PC-3 (cell line): ENCODE data around the gene CPT1C. TPM values are rescaled to one million over a fixed set of nuclear protein-coding genes. Genes with fewer than 3 reads are reported as not detected.

Source experiments
- ATAC-seq: fragments of 200-7000 bp; cut with Tn5 transposase; 2 replicates; pipeline ENCODE4 v1.9.1; 2020; ENCODE audit warnings: mild to moderate bottlenecking, moderate library complexity
- BruUV-seq: library from RNA; stranded (reverse); fragments of 400-500 nt; replicated peaks from 2 replicates; lab custom pipeline; 2021; lab: Mats Ljungman, UMichigan
- CTCF ChIA-PET: fragments of 300-600 bp; sonication (Branson Sonifier 250); formaldehyde crosslinking; loops from one replicate; lab custom pipeline; 2022; ENCODE audit warnings: antibody characterized with exemption; lab: Charles Lee
- POLR2A ChIA-PET: fragments of 300-600 bp; sonication (Branson Sonifier 250); formaldehyde crosslinking; loops from one replicate; lab custom pipeline; 2022; ENCODE audit warnings: antibody characterized with exemption; ENCODE audit not compliant: unreplicated experiment; lab: Charles Lee
- DNase-seq: peaks from one replicate; pipeline ENCODE4 v3.0.0-alpha.2; 2015
- H2AFZ ChIP-seq: fragments of 300-600 bp; sonication (generic); 2 replicates; pipeline ENCODE4 v1.6.0; 2016; ENCODE audit warnings: antibody characterized with exemption, low read length
- H3F3A ChIP-seq: fragments of 300-600 bp; sonication (generic); one replicate; pipeline ENCODE4 v1.6.0; 2017; ENCODE audit warnings: antibody characterized with exemption, low read length, control low read depth, mild to moderate bottlenecking; ENCODE audit not compliant: unreplicated experiment
- H3K27ac ChIP-seq: fragments of 300-600 bp; sonication (generic); 2 replicates; pipeline ENCODE4 v1.5.1; 2016; ENCODE audit warnings: mild to moderate bottlenecking, low read length
- H3K27me3 ChIP-seq: fragments of 300-600 bp; sonication (generic); 2 replicates; pipeline ENCODE4 v1.6.1; 2016; ENCODE audit warnings: low read length, mixed read lengths
- H3K36me3 ChIP-seq: fragments of 300-600 bp; sonication (generic); 2 replicates; pipeline ENCODE4 v1.6.1; 2016; ENCODE audit warnings: low read depth, mixed run types, low read length, mixed read lengths
- H3K4me1 ChIP-seq: fragments of 300-600 bp; sonication (generic); 2 replicates; pipeline ENCODE4 v1.5.1; 2016; ENCODE audit warnings: low read length; ENCODE audit not compliant: insufficient read depth
- H3K4me2 ChIP-seq: fragments of 300-600 bp; sonication (generic); 2 replicates; pipeline ENCODE4 v1.6.0; 2016; ENCODE audit warnings: low read length
- H3K4me3 ChIP-seq: fragments of 300-600 bp; sonication (generic); 2 replicates; pipeline ENCODE4 v1.5.1; 2016; ENCODE audit warnings: mild to moderate bottlenecking, low read length, mixed read lengths
- H3K79me2 ChIP-seq: fragments of 300-600 bp; sonication (generic); 2 replicates; pipeline ENCODE4 v1.6.1; 2017; ENCODE audit warnings: low read length, mixed read lengths
- H3K9ac ChIP-seq: fragments of 300-600 bp; sonication (generic); 2 replicates; pipeline ENCODE4 v1.6.0; 2016; ENCODE audit warnings: mild to moderate bottlenecking, low read length
- H3K9me2 ChIP-seq: fragments of 300-600 bp; sonication (generic); replicated peaks from 2 replicates; pipeline ENCODE4 v1.6.1; 2016; ENCODE audit warnings: mixed run types, low read length, mixed read lengths
- H3K9me3 ChIP-seq: fragments of 300-600 bp; sonication (generic); 2 replicates; pipeline ENCODE4 v1.6.1; 2016; ENCODE audit warnings: low read length, mixed read lengths
- H4K20me1 ChIP-seq: fragments of 300-600 bp; sonication (generic); 2 replicates; pipeline ENCODE4 v1.6.1; 2016; ENCODE audit warnings: low read length, mixed read lengths
- CTCF ChIP-seq: fragments of 300-600 bp; sonication (generic); conservative IDR thresholded peaks from 2 replicates; pipeline ENCODE4 v1.5.1; 2017; ENCODE audit warnings: antibody characterized with exemption, low read depth, mild to moderate bottlenecking, low read length
- EZH2 ChIP-seq: fragments of 300-600 bp; sonication (generic); IDR thresholded peaks from one replicate; pipeline ENCODE4 v1.6.1; 2017; ENCODE audit warnings: antibody characterized with exemption, mild to moderate bottlenecking, low read length; ENCODE audit not compliant: unreplicated experiment
- EZH2phosphoT487 ChIP-seq: fragments of 300-600 bp; sonication (generic); IDR thresholded peaks from 2 replicates; pipeline ENCODE4 v1.6.1; 2018; ENCODE audit warnings: mild to moderate bottlenecking, antibody characterized with exemption, low read length, borderline replicate concordance
- intact Hi-C: fragments of 100-400 bp; cut with micrococcal nuclease; formaldehyde crosslinking; loops from 2 replicates; pipeline ENCODE4 v1.9.0; 2023
- total RNA-seq: library from RNA; depleted of rRNA; stranded (reverse); fragments of >200 nt; gene quantifications from 2 replicates; pipeline ENCODE4 v1.2.3, GENCODE V29; 2014

CPT1C gene
- total RNA-seq, 1 experiment from 2014 or later = 11.5 TPM

- BruUV-seq = no TSS peak
- POLR2A ChIA-PET = no interaction called here
- no peak for ATAC-seq
These were observed 32.1 kb upstream of the CPT1C start for GRCh38 chr19:49658566-49659442.

GRCh38 chr19:49660338-49660961 is 30.5 kb upstream of the CPT1C start:
- no peaks in the 10 kb centered on the region for H4K20me1 ChIP-seq
- H3K4me1 ChIP-seq = peaks cover 5% of the 10 kb centered on the region; the same call in 1 of the 2 replicates
- no peak for DNase-seq
- no peak overlapping the region for H2AFZ ChIP-seq
- H3K36me3 ChIP-seq = peaks cover 37% of the 10 kb centered on the region
- no peak for TF ChIP-seq CTCF
- TF ChIP-seq EZH2 = no peak
- TF ChIP-seq EZH2phosphoT487 = no peak
- no peak overlapping the region for H3K4me3 ChIP-seq
- H3K4me2 ChIP-seq = no peak overlapping the region
- CTCF ChIA-PET = no interaction called here
- intact Hi-C loops = no loop called here
- no TSS peak for BruUV-seq
- H3F3A ChIP-seq = no peaks in the 10 kb centered on the region
- no peak for ATAC-seq
- no peak overlapping the region for H3K9ac ChIP-seq
- no peaks in the 10 kb centered on the region for H3K9me2 ChIP-seq
- no peaks in the 10 kb centered on the region for H3K27me3 ChIP-seq
- POLR2A ChIA-PET = interaction anchor here (0.6 kb wide), 1 partner anchor 16 kb away, joined by 7 read pairs; the partner anchor contains the start of gene PRMT1
- H3K9me3 ChIP-seq = no peaks in the 10 kb centered on the region
- peaks cover 13% of the 10 kb centered on the region for H3K79me2 ChIP-seq
- H3K27ac ChIP-seq = no peak overlapping the region

More at GRCh38 chr19:49658566-49659442, 32.1 kb upstream of the CPT1C start:
- no peak for DNase-seq
- CTCF ChIA-PET = no interaction called here
- no peak overlapping the region for H2AFZ ChIP-seq
- no peaks in the 10 kb centered on the region for H3F3A ChIP-seq
- intact Hi-C loops = no loop called here
- peaks cover 5% of the 10 kb centered on the region; the same call in 1 of the 2 replicates for H3K79me2 ChIP-seq
- TF ChIP-seq EZH2phosphoT487 = no peak
- no peak for TF ChIP-seq EZH2
- no peak for TF ChIP-seq CTCF
- no peaks in the 10 kb centered on the region for H3K27me3 ChIP-seq
- H3K9me3 ChIP-seq = no peaks in the 10 kb centered on the region
- H3K36me3 ChIP-seq = peaks cover 51% of the 10 kb centered on the region
- no peak overlapping the region for H3K4me3 ChIP-seq
- H3K4me2 ChIP-seq = no peak overlapping the region
- H3K9me2 ChIP-seq = no peaks in the 10 kb centered on the region
- H3K4me1 ChIP-seq = 0 out of 2 replicates have a peak, but pooled peaks cover under 1% of the 10 kb centered on the region
- H4K20me1 ChIP-seq = no peaks in the 10 kb centered on the region
- no peak overlapping the region for H3K9ac ChIP-seq
- H3K27ac ChIP-seq = no peak overlapping the region

GRCh38 chr19:49662011-49662410 is 28.9 kb upstream of the CPT1C start:
- peaks cover 24% of the 10 kb centered on the region for H3K36me3 ChIP-seq
- H3K4me2 ChIP-seq = no peak overlapping the region
- intact Hi-C loops = no loop called here
- H3K4me1 ChIP-seq = peaks cover 10% of the 10 kb centered on the region
- H3K4me3 ChIP-seq = no peak overlapping the region
- H3K9me2 ChIP-seq = no peaks in the 10 kb centered on the region
- peaks cover 27% of the 10 kb centered on the region for H3K79me2 ChIP-seq
- ChIA-PET POLR2A (no interaction called here), CTCF (no interaction called here)
- no peak overlapping the region for H3K27ac ChIP-seq
- H3K27me3 ChIP-seq = no peaks in the 10 kb centered on the region
- ATAC-seq (no peak), DNase-seq (no peak)
- no peaks in the 10 kb centered on the region for H4K20me1 ChIP-seq
- H3F3A ChIP-seq = no peaks in the 10 kb centered on the region
- no peak overlapping the region for H3K9ac ChIP-seq
- no peak overlapping the region for H2AFZ ChIP-seq
- TF ChIP-seq EZH2 = no peak
- TF ChIP-seq CTCF = no peak
- no peak for TF ChIP-seq EZH2phosphoT487
- H3K9me3 ChIP-seq = no peaks in the 10 kb centered on the region
- TSS peak; percentile 10 for BruUV-seq
